Panc1 (cell line): Measurements from ENCODE around the gene C17orf100. TPM values are rescaled to one million over a fixed set of nuclear protein-coding genes. Genes with fewer than 3 reads are reported as not detected.

ENCODE experiments used
- ATAC-seq: fragments of 200-7000 bp; cut with Tn5 transposase; 2 replicates; pipeline ENCODE4 v1.9.1; 2020; ENCODE audit warnings: mild to moderate bottlenecking, moderate library complexity
- BruUV-seq: library from RNA; stranded (reverse); fragments of 400-500 nt; replicated peaks from 2 replicates; lab custom pipeline; 2021; lab: Mats Ljungman, UMichigan
- CTCF ChIA-PET: fragments of 300-600 bp; sonication (Branson Sonifier 250); formaldehyde crosslinking; loops from one replicate; lab custom pipeline; 2022; ENCODE audit warnings: antibody characterized with exemption; lab: Charles Lee
- POLR2A ChIA-PET: fragments of 300-600 bp; sonication (Branson Sonifier 250); formaldehyde crosslinking; loops from one replicate; lab custom pipeline; 2022; ENCODE audit warnings: antibody characterized with exemption; lab: Charles Lee
- DNase-seq: peaks from one replicate; pipeline ENCODE4 v3.0.0-alpha.2; 2010; ENCODE audit warnings: low read depth, low spot score
- H3K27ac ChIP-seq: 2 replicates; pipeline ENCODE4 v1.5.1; 2011; ENCODE audit warnings: mild to moderate bottlenecking, low read length, inconsistent platforms
- H3K27me3 ChIP-seq: fragments of 200-500 bp; sonication (Bioruptor generic); 2 replicates; pipeline ENCODE4 v1.6.0; 2014; ENCODE audit warnings: low read length, inconsistent platforms; ENCODE audit not compliant: control insufficient read depth, insufficient read depth
- H3K36me3 ChIP-seq: fragments of 200-500 bp; sonication (Bioruptor generic); 2 replicates; pipeline ENCODE4 v1.5.1; 2014; ENCODE audit warnings: inconsistent platforms, mild to moderate bottlenecking, low read length, moderate library complexity; ENCODE audit not compliant: control insufficient read depth, insufficient read depth
- H3K4me1 ChIP-seq: 2 replicates; pipeline ENCODE4 v1.5.1; 2011; ENCODE audit warnings: inconsistent platforms, mild to moderate bottlenecking, low read length, moderate library complexity; ENCODE audit not compliant: control insufficient read depth, insufficient read depth
- H3K4me3 ChIP-seq, 2 experiments: 2 replicates each; pipeline ENCODE4 v1.5.1; 2011 to 2012; ENCODE audit warnings: low read depth in 2 of 2, low read length in 2 of 2, mild to moderate bottlenecking in 2 of 2, inconsistent platforms in 1 of 2, moderate library complexity in 1 of 2
- H3K9me3 ChIP-seq: fragments of 200-500 bp; sonication (Bioruptor generic); 2 replicates; pipeline ENCODE4 v1.5.1; 2014; ENCODE audit warnings: low read depth, mild to moderate bottlenecking, inconsistent platforms, low read length, moderate library complexity; ENCODE audit not compliant: control insufficient read depth, insufficient read depth
- POLR2AphosphoS5 ChIP-seq: IDR thresholded peaks from 2 replicates; pipeline ENCODE4 v1.6.1; 2012; ENCODE audit warnings: mild to moderate bottlenecking, low read depth, low read length, moderate library complexity
- SIN3A ChIP-seq: IDR thresholded peaks from 2 replicates; pipeline ENCODE4 v1.6.1; 2012; ENCODE audit warnings: low read depth, mild to moderate bottlenecking, low read length, moderate library complexity, borderline replicate concordance; ENCODE audit not compliant: insufficient read depth
- TCF7L2 ChIP-seq: IDR thresholded peaks from 2 replicates; pipeline ENCODE4 v1.6.1; 2011; ENCODE audit warnings: mild to moderate bottlenecking, low read depth, low read length, inconsistent platforms
- in situ Hi-C: cut with HindIII; loops from 2 replicates; pipeline ENCODE4 v1.10.0; 2016; ENCODE audit warnings: low sequenced_read_pairs, low pct_unique_long_range_greater_than_20kb
- intact Hi-C: fragments of 100-400 bp; cut with micrococcal nuclease; formaldehyde crosslinking; loops from one replicate; pipeline ENCODE4 v1.10.0; 2022; ENCODE audit not compliant: unreplicated experiment
- total RNA-seq: library from RNA; stranded (reverse); gene quantifications from one replicate; pipeline ENCODE4 v1.2.1, GENCODE V29; 2021; ENCODE audit not compliant: unreplicated experiment
- TF ChIP-seq, protein P1 (sequence below), 2 experiments: IDR thresholded peaks; 2 replicates each; pipeline ENCODE4 v1.6.1; 2011 to 2012; ENCODE audit warnings: low read depth in 2 of 2, control low read depth in 1 of 2, low read length in 1 of 2, mild to moderate bottlenecking in 1 of 2, moderate library complexity in 1 of 2; ENCODE audit not compliant: insufficient read depth in 1 of 2
- TF ChIP-seq, protein P2 (sequence below): fragments of 450-650 bp; IDR thresholded peaks from 2 replicates; pipeline ENCODE4 v1.5.1; 2017; ENCODE audit warnings: mild to moderate bottlenecking

Gene C17orf100
- total RNA-seq, 1 experiment from 2014 or later = 2.8 TPM

DNA sequence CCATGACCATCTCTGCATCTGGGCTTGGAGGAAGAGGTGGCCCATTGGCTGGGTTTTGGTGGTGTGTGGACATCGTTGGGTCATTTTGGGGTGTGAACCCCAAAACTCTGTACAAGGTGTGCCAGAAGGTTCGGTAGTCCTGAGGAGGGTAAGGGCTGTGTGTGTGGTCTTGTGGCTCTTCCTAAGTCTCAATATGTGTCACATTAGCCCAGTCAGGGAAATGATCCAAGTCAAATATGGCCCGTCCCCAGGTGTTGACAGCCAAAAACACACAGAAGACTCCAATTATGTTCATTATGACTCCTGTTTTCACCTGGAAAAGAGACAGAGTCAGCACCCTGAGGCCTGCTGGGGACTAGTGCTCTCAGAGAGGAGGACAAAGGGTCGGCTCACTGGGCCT lies 34.5 kb downstream of the C17orf100 start:
- no peaks in the 10 kb centered on the region for H3K4me1 ChIP-seq
- ChIA-PET CTCF (no interaction called here), POLR2A (no interaction called here)
- H3K4me3 ChIP-seq = no peak overlapping the region
- no peaks in the 10 kb centered on the region for H3K36me3 ChIP-seq
- no TSS peak for BruUV-seq
- no peak for ATAC-seq
- in situ Hi-C loops (no loop called here), intact Hi-C loops (no loop called here)
- DNase-seq = no peak
- no peaks in the 10 kb centered on the region for H3K9me3 ChIP-seq
- no peaks in the 10 kb centered on the region for H3K27me3 ChIP-seq
- no peak overlapping the region for H3K27ac ChIP-seq
- TF ChIP-seq TCF7L2 (no peak), SIN3A (no peak), POLR2AphosphoS5 (no peak)
- TF ChIP-seq, protein P1, sequence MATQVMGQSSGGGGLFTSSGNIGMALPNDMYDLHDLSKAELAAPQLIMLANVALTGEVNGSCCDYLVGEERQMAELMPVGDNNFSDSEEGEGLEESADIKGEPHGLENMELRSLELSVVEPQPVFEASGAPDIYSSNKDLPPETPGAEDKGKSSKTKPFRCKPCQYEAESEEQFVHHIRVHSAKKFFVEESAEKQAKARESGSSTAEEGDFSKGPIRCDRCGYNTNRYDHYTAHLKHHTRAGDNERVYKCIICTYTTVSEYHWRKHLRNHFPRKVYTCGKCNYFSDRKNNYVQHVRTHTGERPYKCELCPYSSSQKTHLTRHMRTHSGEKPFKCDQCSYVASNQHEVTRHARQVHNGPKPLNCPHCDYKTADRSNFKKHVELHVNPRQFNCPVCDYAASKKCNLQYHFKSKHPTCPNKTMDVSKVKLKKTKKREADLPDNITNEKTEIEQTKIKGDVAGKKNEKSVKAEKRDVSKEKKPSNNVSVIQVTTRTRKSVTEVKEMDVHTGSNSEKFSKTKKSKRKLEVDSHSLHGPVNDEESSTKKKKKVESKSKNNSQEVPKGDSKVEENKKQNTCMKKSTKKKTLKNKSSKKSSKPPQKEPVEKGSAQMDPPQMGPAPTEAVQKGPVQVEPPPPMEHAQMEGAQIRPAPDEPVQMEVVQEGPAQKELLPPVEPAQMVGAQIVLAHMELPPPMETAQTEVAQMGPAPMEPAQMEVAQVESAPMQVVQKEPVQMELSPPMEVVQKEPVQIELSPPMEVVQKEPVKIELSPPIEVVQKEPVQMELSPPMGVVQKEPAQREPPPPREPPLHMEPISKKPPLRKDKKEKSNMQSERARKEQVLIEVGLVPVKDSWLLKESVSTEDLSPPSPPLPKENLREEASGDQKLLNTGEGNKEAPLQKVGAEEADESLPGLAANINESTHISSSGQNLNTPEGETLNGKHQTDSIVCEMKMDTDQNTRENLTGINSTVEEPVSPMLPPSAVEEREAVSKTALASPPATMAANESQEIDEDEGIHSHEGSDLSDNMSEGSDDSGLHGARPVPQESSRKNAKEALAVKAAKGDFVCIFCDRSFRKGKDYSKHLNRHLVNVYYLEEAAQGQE (IDR thresholded peaks at IDR 0.05; ENCODE audit: insufficient read depth in 1 of 2, low read depth in 2 of 2, low read length in 1 of 2) = no peak
- TF ChIP-seq, protein P2, sequence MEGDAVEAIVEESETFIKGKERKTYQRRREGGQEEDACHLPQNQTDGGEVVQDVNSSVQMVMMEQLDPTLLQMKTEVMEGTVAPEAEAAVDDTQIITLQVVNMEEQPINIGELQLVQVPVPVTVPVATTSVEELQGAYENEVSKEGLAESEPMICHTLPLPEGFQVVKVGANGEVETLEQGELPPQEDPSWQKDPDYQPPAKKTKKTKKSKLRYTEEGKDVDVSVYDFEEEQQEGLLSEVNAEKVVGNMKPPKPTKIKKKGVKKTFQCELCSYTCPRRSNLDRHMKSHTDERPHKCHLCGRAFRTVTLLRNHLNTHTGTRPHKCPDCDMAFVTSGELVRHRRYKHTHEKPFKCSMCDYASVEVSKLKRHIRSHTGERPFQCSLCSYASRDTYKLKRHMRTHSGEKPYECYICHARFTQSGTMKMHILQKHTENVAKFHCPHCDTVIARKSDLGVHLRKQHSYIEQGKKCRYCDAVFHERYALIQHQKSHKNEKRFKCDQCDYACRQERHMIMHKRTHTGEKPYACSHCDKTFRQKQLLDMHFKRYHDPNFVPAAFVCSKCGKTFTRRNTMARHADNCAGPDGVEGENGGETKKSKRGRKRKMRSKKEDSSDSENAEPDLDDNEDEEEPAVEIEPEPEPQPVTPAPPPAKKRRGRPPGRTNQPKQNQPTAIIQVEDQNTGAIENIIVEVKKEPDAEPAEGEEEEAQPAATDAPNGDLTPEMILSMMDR = no peak

DNA sequence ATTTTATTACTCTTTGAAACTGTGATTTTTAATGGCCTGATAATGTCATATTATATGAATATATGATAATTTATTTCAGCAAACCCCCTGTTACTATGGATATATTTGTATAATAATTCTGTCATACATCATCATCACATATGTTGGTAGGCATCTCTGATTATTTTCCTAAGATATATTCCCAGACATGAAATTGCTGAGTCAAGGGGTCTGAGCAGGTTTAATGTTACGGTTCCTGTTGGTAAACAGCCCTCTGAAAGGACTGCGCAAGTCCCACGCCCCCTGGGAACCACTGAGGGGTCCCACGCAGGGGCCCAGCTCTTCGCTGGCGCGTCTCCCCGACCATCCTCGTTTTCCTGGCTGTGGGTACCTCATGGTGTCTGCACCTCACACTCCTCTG lies 37.4 kb downstream of the C17orf100 start:
- Histone ChIP-seq H3K9me3 (no peaks in the 10 kb centered on the region), H3K27me3 (no peaks in the 10 kb centered on the region; the same call in 1 of the 2 replicates), H3K36me3 (no peaks in the 10 kb centered on the region), H3K27ac (no peak overlapping the region), H3K4me3 (no peak overlapping the region), H3K4me1 (no peaks in the 10 kb centered on the region)
- POLR2A ChIA-PET = no interaction called here
- TF ChIP-seq SIN3A = no peak
- CTCF ChIA-PET = no interaction called here
- no TSS peak for BruUV-seq
- in situ Hi-C loops (no loop called here), intact Hi-C loops (no loop called here)
- ATAC-seq (no peak), DNase-seq (no peak)

DNA sequence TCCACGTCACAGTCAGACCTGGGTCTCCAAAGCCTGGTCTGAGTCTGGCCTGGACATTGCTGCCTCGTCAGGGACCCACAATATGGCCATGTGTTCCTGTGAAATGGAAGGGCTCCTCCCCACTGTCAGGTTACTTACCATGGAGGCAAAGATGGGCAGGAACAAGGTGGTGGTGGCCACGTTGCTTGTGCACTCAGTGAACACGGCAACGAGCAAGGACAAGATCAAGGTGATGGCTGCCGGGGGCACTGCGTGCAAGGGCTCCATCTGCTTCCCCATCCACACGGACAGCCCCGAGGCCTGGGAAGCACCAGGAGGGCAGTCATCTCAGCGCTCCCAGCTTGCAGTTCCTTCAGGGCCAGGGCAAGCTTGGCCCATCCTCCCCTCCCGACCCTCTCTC lies 39.1 kb downstream of the C17orf100 start:
- Histone ChIP-seq H3K4me1 (no peaks in the 10 kb centered on the region), H3K27ac (no peak overlapping the region), H3K4me3 (no peak overlapping the region), H3K36me3 (no peaks in the 10 kb centered on the region), H3K27me3 (no peaks in the 10 kb centered on the region; the same call in 1 of the 2 replicates), H3K9me3 (no peaks in the 10 kb centered on the region)
- BruUV-seq = no TSS peak
- in situ Hi-C loops = no loop called here
- ATAC-seq (no peak), DNase-seq (no peak)
- ChIA-PET CTCF (no interaction called here), POLR2A (no interaction called here)
- intact Hi-C loops = no loop called here
- TF ChIP-seq SIN3A = no peak
- TF ChIP-seq POLR2AphosphoS5 = no peak
- TF ChIP-seq, protein P2 = no peak
- TF ChIP-seq, protein P1 (IDR thresholded peaks at IDR 0.05; ENCODE audit: insufficient read depth in 1 of 2, low read depth in 2 of 2, low read length in 1 of 2) = no peak
- no peak for TF ChIP-seq TCF7L2
